GM19452 (cell line): ENCODE measurements around the gene SELENOP.
"Not testable (repeated sequence)": the region's sequence is repeated elsewhere in the genome, so short reads cannot be mapped to it uniquely, and the experiment has no call there.

Experiments
- ATAC-seq: cut with Tn5 transposase; IDR thresholded peaks from one replicate; pipeline ENCODE4 v1.9.1; 2021; ENCODE audit not compliant: unreplicated experiment

The SELENOP gene

DNA sequence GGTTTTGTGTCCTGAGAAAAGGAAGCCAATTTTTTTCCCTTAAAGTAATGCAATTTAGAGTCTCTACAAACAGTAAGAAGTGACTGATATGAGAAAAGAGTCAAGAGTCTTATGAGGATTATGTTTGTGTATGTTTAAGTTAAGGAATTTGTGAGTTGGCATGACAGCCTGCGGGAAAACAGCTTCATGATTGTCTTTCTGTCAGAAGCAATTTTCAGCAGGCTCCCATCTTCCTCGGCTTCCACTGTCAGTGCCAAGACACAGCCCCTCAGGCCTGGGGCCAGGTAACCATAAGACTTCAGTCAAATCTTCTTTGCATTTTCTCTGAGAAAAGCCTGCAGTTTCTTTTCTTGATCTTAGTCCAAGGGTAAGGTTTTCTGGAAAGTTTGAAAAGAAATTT is 17.0 kb upstream of the SELENOP start:
- no peak for ATAC-seq

DNA sequence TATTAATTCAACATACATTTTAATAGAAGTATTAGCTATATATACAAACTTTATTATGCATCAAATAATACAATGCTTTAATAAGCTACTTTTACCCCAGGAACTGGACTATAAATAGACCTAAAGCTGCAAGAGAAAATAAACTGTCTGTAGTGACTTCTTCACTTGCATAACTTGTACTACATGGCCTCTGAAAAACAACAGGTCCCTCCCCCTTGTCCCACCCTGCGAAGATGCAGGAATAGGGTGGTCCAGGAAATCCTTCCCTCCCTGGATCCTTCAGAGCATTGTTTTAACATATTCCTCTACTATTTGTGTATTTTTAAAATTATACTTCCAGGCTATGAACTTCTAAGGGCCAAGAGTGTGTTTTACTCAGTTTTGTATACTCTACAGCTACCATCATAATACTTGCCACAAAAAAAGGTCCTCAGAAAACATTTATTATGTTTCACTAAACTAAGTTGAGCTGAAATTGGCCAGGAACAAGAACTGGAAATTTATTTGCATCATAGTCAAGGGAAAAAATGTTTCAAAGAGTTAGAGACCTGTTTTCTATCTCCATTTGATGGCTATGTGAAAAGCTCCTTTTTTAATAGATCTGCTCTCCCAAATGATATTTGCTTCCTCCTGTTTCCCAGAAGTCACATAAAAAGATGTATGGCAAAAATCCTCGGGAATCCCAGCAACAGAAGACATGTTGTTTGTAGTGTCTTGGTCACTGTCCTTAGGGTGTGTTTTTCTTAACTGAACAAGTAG is 15.2 kb upstream of the SELENOP start:
- no peak for ATAC-seq

DNA sequence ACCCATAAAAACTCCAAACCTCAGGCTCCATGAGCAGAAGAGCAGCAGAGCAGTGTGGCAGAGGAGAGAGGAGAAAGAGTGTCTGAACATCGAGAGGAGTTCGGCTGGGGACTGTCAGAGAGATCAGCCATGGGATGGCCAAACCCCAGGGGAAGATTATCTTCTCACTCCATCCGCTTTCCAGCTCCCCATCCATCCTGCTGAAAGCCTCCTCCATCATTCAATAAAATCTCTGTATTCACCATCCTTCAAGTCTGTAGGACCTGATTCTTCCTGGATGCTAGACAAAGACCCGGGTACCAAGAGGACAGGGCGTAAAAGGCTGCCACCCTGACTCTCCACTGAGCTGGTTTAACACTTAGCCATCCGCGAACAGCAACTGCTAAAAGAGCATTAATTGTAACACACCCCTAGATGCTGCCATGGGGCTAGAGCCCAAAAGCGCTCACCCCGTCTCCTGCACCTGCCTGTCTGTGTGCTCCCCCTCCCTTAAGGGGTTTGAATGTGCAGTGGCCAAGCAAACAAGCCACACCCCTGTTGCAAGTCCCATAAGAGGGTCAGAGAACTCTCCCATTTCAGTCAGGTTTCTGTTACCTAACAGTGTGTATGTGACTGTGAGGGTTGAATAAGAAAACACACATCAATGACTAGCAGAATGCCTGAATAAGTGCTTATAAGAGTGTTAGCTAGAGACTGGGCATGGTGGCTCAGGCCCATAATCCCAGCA is 13.9 kb upstream of the SELENOP start:
- no peak for ATAC-seq

DNA sequence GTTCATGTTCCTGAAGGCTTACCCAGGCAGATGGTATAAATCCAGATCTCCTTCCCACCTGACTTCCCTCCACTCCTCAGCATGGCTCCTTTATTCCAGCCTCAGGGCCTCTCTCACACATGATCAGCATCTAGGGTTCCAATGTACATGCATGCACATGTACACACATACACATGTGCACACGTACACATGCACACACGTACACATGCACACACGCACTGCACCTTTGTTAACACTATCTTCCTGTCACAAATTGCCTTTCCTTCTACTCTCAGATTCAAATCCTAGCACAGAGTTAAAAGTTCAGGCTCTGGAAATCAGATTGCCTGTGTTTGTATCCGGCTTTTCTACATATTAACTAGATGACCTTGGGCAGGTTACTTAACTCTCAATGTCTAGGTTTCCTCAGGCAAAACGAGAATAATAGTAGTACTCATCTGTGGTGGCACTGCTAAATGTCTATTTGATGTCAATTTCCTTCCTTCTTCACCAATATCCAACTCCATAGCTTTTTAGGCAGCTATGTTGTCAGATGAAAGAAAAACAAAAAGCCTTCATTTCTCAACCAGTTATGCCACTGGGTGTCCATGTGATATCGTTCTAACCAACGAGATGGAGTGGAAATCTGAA is 12.8 kb upstream of the SELENOP start:
- no peak for ATAC-seq

DNA sequence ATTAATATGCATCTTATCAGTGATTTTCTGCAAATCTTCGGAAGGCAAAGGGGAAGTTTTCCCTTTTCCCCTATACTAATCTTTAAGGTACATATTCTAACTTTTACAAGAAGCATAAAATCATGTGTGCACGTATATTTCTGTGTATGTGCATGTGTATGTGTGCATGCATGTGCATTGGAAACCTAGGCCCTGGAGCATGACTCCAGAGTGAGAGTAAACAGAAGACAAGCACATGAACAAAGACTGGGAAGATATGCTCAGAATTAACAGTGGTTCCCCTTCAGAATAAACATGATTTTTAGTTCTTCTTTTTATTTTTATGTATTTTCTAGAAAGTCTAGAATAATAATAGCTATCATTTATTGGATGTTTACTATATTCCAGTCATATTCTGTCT is 10.9 kb upstream of the SELENOP start:
- no peak for ATAC-seq

DNA sequence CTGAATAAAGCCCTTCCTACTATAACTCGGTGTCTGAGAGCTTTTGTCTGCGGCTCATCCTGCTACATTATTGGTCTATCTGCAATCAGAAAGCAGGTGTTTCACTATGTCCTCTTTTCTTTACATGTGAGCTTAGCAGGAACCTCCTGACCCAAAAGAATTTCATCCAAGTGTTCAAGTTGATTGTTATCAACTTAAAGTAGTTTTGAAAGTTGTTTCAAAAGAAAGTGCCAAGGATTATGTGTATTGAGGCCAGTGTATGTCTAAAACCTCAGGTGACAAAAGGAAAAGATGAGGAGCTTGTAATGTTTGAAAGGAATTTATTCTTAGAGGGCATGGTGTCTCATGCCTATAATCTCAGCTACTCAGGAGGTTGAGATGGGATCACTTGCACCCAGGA is 8.1 kb upstream of the SELENOP start:
- no peak for ATAC-seq

DNA sequence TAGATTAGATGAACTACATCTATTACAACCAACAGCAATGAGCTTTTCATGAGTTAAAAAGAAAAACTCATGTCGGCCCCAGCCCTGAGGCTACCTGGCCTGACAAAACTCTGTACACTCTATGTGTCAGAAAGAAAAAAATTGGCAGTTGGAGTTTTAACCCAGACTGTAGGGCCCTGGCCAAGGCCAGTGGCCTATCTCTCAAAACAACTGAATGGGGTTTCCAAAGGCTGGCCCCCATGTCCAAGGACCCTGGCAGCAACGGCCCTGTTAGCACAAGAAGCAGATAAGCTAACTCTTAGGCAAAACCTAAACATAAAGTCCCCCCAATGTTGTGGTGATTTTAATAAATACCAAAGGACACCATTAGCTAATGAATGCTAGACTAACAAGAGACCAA is 4.9 kb upstream of the SELENOP start:
- ATAC-seq, result not testable (repeated sequence)

DNA sequence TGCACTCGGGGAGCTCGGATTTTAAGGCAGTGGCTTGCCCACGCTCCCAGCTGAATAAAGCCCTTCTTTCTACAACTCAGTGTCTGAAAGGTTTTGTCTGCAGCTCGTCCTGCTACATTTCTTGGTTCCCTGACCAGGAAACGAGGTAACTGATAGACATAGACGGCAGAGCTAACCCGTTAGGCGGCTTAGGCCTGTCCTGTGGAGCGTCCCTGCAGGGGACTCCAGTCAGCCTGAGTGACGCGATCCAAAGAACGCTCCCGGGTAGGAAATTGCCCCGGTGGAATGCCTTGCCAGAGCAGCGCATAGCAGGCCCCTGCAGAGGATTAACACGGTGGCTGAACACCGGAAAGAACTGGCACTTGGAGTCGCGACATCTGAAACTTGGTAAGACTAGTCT is 1.8 kb upstream of the SELENOP start:
- no peak for ATAC-seq

DNA sequence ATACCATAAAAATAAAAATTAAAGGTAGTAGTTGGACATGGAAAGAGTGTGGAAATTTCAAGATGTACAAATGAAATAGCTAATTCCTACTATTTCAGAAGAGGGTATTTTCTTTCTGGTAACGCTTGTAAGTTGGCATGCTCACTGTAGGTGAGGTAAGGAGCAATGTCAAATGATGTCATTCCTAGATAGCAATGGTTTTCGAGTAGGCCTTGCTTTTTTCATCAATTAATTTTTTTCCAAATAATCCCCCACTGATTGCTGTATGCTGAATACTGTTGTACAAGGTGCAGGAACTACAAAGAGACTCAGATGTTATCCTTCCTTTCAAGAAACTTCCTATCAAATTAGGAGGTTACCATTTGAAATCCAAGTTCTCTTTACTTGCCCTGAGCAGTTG is 928 bp upstream of the SELENOP start:
- ATAC-seq, result no peak

DNA sequence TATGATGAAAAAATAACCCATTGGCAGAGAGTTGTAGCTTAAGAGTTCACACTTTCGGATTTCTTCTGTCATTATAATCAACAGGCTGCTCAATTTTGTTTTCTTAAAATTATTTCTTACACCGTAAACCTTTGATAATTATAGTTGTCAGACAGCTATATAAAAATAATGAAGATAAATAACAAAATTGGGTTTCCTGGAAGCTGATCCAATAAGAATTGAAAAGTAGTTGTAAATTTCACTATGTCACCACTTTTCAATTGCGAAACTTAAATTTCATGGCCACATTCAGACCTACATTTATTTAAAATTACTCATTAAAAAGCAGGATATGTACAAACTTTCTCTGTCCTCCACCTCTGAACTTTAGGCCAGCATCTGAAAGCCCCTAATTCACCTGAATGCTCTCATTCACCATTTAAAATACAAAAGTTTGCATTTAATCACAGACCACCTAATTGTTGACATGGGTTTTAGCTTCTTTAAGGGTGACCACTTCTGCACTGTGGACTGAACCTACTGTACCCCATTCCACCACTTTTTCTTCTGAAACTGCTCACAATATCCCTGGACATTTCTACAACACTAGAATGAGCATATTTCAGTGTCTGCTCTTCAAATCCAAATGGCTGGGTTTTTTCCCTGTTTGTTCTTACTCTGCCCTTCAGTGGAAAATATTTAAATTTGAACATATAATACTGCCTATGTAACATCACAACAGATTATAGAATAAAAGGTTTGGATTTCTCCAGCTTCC is 680 bp downstream of the SELENOP start:
- no peak for ATAC-seq

DNA sequence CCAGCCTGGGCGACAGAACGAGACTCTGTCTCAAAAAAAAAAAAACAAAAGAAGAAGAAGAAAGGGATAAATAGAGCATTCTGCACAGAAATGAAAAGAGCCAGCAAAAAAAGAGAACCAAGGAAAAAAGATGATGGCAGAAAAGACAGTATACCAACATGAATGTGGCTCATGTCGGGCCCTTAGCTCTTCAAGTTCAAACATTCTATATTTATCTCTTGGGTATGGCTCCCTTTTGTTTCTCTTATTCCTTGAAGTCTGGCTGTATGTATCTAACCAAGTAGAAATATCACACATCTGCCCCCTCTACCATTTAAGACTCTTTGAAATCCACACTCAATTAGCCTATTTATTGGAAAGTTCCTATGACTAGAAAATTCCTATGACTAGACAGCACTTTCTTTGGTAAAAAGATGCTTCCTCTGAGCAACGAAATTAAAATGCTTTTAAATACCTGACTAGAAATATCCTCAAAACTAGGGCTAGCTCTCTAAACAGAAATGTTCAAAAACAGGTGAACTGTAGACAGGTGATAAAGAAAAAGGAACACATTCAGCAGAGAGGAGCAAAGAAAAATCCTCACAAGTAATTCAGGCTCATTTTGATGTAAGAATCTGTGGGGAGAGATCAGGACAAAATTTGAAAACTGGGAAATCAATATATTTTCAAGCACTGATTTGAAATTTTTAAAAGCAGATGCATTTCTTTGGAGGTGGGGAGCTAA is 2.6 kb downstream of the SELENOP start:
- ATAC-seq, result no peak

DNA sequence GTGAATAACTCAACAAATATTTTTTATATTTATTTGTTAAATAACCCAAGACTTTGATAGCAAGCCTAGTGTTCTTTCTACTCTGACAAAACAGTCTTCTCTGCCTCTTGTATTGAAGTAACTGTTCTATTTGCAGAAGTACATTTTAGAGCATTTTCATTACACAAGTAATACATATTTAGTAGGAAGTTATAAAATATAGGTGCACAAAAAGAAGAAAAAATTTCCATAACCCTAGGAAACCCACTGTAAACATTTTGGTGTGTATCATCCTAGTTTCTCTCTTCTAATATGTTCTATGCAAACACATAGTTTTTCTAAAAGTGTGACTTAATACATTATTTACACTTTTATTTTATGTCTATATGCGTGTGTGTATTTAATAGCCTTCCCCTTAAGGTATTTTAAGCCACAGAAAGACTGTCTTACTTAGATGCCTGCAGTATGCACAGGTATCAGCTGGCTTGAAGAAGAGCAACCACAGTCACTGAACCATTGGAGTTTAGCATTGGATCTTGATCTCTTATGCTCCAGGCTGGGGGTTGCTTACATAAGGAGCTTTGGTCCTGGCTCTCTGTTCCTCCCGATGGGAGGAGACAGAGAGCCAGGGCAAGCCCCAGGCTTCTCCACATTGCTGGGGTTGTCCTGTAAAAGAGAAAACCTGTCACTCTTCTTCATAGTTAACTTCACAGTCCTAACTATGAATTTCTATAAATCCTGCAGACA is 3.8 kb downstream of the SELENOP start:
- no peak for ATAC-seq

DNA sequence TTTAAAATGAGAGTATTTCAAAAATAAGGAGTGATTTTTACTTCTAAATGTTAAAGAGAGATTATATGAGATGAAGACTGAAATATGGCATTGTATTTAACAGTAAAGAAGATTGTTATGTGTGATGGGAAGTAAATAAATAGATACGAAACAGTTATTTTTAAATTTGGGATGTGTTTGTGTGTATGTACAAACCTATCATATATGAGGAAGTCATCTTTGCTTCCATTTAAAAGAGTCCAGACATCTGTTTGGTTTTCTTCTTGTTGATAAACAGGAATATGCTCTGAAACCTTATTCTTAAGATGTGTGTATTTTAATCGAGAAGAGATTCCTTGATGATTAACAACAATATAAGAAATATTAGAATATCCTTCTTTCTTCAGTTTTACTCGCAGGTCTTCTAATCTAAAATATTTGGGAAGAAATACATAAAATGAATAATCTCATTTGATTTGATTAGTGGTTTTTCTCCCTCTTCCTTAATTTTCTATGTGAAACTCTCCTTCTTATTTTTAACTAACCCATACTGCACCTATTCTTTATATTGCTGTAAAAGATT is 4.9 kb downstream of the SELENOP start:
- no peak for ATAC-seq

DNA sequence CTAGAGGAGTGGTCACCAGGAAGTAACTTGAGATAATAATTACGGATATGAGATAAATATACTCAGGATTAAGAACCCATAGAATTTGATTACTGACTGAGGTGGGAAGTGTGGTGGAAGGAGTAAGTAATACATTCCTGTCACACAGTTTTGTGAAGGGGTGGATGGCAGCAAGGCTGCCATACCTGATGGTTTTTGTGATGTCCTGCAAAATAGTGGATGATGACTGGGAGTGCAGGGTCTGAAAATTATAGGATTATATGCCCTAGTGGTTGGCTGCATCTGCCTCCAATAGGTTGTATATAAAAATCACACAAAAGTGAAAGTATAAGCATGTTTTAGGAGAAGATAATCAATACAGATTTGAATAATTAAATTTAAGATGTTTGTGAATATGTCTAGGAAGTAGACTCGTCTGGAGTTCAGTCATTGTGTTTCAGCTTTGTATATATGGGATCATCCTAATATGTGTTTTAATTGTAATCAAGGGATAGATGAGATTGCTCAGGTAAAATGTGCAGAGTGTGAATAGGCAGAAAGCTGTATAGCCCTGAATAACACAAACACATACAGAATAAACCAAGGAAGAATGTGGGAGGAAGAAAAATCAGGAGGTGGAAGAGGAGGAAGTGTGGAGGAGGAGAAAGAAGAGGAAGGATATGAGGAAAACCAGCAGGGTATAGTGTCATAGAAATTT is 5.5 kb downstream of the SELENOP start:
- no peak for ATAC-seq

DNA sequence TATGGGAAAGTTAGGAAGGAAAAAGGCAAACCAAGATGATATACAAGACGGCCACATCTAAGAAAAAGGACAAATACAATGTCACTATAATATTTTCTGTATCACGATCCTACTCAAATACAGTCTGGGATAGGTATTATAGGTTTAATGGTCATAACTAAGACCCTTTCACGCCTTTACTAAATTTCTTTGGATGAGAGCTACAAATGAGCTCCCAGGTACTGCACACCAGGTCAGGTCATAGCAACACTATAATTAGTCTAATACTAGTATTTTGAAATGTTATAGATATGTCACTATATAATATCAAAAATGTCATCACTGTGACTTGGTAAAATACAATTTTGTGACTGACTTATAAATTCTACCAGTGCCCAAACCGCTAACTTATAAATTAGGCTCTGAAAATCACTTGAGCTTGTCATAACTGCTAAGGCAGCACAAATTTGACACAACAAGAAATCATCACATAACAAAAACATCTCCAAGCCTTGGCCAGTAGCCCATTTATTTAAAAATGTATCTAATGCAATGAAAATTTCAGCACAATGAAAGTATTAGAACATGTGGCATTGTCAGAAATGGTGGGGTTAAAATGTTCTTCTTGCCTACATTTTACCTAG is 6.9 kb downstream of the SELENOP start:
- ATAC-seq, result no peak

DNA sequence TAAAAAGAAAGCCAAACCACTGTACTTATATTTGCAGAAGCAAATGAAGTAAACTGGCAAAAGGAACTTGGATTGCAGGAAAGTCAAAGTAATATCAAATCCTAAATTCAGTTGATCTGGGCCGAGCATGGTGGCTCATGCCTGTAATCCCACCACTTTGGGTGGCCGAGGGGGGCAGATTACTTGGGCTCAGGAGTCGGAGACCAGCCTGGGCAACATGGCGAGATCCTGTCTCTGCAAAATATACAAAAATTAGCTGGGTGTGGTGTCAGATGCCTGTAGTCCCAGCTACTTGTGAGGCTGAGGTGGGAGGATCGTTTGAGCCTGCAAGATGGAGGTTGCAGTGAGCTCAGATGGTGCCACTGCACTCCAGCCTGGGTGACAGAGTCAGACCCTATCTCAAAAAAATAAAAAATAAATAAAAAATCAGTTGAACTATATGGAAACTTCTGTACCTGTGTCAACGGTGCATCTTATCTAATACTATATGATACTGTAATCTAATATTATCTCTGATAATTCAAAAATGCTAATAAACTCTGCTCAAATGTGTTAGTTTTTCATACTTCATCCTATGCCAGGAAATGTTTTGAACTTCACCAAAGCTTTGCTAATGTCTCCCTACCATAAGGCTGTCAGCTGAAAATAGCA is 10.1 kb downstream of the SELENOP start:
- ATAC-seq, result no peak

DNA sequence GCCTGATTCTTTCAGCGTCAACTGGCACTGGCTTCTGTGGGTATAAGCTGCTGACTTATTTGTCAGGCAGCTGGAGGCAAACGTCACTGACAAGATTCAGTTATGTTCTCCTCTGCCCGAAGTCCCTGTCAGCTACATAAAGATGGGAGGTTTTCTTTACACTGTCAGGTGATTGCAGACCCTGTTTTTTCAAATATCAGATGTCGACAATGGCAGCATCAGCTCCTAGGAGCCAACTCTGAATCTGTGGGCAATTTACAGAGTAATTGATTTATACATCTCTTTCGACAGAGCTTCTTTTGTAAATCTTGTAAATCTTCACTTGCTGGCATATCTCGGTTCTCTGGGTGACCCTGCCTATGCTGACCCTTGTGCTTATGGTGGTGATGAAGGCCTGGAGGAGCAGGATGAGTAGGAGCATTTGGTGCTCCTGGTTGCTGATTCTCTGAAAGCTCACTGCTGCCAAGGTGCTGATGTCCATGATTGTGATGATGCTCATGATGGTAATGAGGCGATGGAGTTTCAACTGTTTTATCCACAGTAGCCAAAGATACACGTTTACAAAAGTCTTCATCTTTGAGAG is 10.9 kb downstream of the SELENOP start:
- no peak for ATAC-seq

DNA sequence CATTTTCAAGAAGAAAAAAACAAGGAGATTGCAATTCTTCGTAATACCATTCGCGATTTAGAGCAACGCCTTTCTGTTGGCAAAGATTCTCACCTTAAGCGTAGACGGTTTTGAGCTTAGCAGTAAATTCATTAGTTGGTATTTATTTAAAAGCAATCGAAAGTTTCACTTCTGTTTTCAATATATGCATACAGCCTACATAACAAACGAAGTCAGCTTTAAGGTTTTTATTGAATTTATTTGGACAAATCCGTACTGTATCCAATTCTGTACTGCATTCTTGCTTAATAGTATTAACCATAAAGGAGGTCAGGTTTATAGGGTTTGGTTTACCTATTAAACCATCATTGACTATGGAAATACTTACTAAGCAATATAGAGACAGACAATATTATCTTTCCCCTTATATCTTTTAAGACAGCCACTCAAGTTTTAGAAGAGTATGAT is 12.0 kb downstream of the SELENOP start:
- no peak for ATAC-seq
